DND-41 (cell line): ENCODE data around the gene TMEM184A.

ENCODE experiments used
- ATAC-seq: fragments of 200-7000 bp; cut with Tn5 transposase; 3 replicates; pipeline ENCODE4 v1.9.1; 2021; ENCODE audit warnings: low read depth; ENCODE audit not compliant: insufficient read depth
- DNase-seq: peaks from one replicate; pipeline ENCODE4 v3.0.0-alpha.2; 2020
- H2AFZ ChIP-seq: 2 replicates; pipeline ENCODE4 v1.6.0; 2012; ENCODE audit warnings: low read depth, low read length
- H3K27ac ChIP-seq: 2 replicates; pipeline ENCODE4 v1.5.1; 2012; ENCODE audit warnings: low read length, inconsistent platforms
- H3K27me3 ChIP-seq: fragments of 200-600 bp; sonication (generic); 2 replicates; pipeline ENCODE4 v1.6.0; 2012; ENCODE audit warnings: low read length, mild to moderate bottlenecking, inconsistent platforms; ENCODE audit not compliant: insufficient read depth, poor library complexity
- H3K36me3 ChIP-seq: 2 replicates; pipeline ENCODE4 v1.5.1; 2012; ENCODE audit warnings: low read length, inconsistent platforms; ENCODE audit not compliant: insufficient read depth
- H3K4me1 ChIP-seq: 2 replicates; pipeline ENCODE4 v1.5.1; 2012; ENCODE audit warnings: mild to moderate bottlenecking, low read length; ENCODE audit not compliant: insufficient read depth
- H3K4me2 ChIP-seq: 2 replicates; pipeline ENCODE4 v1.6.0; 2012; ENCODE audit warnings: mild to moderate bottlenecking, moderate library complexity, low read length, inconsistent platforms; ENCODE audit not compliant: insufficient read depth
- H3K4me3 ChIP-seq, 2 experiments: fragments of 200-600 bp in 1 of 2; shearing (Covaris generic) in 1 of 2; 2 replicates each; pipeline ENCODE4 v1.5.1; 2012 to 2016; ENCODE audit warnings: inconsistent platforms in 2 of 2, low read length in 2 of 2, mild to moderate bottlenecking in 2 of 2, low read depth in 1 of 2, moderate library complexity in 1 of 2
- H3K79me2 ChIP-seq: 2 replicates; pipeline ENCODE4 v1.6.0; 2012; ENCODE audit warnings: low read length, inconsistent platforms; ENCODE audit not compliant: insufficient read depth
- H3K9ac ChIP-seq: 2 replicates; pipeline ENCODE4 v1.6.0; 2012; ENCODE audit warnings: low read depth, mild to moderate bottlenecking, inconsistent platforms, low read length, moderate library complexity
- H3K9me3 ChIP-seq: 2 replicates; pipeline ENCODE4 v1.5.1; 2012; ENCODE audit warnings: low read length, moderate library complexity, mild to moderate bottlenecking, inconsistent platforms; ENCODE audit not compliant: insufficient read depth, severe bottlenecking
- H4K20me1 ChIP-seq: 2 replicates; pipeline ENCODE4 v1.6.0; 2012; ENCODE audit warnings: low read length; ENCODE audit not compliant: insufficient read depth
- EZH2 ChIP-seq: IDR thresholded peaks from 3 replicates; pipeline ENCODE4 v1.6.1; 2012; ENCODE audit warnings: borderline replicate concordance, low read depth, mild to moderate bottlenecking, moderate library complexity, low read length, inconsistent platforms; ENCODE audit not compliant: severe bottlenecking
- TF ChIP-seq, protein P1 (sequence below): IDR thresholded peaks from 2 replicates; pipeline ENCODE4 v1.5.1; 2012; ENCODE audit warnings: borderline replicate concordance, low read length, moderate library complexity, mild to moderate bottlenecking; ENCODE audit not compliant: poor library complexity, severe bottlenecking; ENCODE audit errors: extremely low read depth

The TMEM184A gene

DNA sequence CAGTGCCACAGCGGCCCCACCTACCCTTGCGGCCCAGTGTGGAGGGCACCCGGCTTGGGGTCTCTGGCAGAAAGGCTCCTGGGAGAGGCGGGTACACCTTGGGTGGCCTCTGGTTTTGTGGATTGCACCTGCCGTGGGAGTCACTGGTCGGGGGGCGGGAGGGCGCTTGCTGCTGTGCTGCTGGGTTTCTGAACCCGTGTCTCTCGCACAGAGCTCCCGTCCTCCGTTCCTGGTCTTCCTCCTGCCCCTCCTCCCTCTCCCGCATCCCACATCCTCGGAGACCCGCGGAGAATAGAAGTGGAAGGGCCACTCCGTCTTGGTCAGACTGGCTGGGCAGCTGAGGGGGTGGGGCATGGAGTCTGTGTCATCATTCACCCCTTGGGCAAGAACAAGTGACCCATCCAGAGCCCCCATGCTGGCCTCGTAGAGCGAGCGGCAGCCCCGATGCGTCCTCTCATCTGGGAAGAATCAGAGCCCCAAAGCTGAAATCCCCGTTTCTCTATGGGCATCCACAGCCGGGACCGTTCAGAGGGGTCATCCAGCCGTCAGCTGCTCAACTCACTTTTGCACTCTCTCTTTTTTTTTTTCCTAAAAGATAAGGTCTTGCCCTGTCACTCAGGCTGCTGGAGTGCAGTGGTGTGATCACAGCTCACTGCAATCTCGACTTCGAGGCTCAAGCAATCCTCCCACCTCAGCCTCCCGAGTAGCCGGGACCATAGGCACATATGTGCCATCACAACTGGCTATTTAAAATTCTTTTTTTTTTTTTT lies 21.5 kb downstream of the TMEM184A start:
- Histone ChIP-seq H3K9ac (no peak overlapping the region), H3K27ac (no peak overlapping the region), H3K79me2 (peaks cover 80% of the 10 kb centered on the region), H3K27me3 (no peaks in the 10 kb centered on the region), H4K20me1 (peaks cover 79% of the 10 kb centered on the region), H3K4me2 (no peak overlapping the region), H3K4me3 (no peak overlapping the region), H3K9me3 (no peaks in the 10 kb centered on the region), H2AFZ (no peak overlapping the region), H3K4me1 (peaks cover 30% of the 10 kb centered on the region), H3K36me3 (peaks cover 21% of the 10 kb centered on the region)
- DNase-seq (no peak), ATAC-seq (no peak)
- TF ChIP-seq, protein P1, sequence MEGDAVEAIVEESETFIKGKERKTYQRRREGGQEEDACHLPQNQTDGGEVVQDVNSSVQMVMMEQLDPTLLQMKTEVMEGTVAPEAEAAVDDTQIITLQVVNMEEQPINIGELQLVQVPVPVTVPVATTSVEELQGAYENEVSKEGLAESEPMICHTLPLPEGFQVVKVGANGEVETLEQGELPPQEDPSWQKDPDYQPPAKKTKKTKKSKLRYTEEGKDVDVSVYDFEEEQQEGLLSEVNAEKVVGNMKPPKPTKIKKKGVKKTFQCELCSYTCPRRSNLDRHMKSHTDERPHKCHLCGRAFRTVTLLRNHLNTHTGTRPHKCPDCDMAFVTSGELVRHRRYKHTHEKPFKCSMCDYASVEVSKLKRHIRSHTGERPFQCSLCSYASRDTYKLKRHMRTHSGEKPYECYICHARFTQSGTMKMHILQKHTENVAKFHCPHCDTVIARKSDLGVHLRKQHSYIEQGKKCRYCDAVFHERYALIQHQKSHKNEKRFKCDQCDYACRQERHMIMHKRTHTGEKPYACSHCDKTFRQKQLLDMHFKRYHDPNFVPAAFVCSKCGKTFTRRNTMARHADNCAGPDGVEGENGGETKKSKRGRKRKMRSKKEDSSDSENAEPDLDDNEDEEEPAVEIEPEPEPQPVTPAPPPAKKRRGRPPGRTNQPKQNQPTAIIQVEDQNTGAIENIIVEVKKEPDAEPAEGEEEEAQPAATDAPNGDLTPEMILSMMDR: no peak
- no peak for TF ChIP-seq EZH2

DNA sequence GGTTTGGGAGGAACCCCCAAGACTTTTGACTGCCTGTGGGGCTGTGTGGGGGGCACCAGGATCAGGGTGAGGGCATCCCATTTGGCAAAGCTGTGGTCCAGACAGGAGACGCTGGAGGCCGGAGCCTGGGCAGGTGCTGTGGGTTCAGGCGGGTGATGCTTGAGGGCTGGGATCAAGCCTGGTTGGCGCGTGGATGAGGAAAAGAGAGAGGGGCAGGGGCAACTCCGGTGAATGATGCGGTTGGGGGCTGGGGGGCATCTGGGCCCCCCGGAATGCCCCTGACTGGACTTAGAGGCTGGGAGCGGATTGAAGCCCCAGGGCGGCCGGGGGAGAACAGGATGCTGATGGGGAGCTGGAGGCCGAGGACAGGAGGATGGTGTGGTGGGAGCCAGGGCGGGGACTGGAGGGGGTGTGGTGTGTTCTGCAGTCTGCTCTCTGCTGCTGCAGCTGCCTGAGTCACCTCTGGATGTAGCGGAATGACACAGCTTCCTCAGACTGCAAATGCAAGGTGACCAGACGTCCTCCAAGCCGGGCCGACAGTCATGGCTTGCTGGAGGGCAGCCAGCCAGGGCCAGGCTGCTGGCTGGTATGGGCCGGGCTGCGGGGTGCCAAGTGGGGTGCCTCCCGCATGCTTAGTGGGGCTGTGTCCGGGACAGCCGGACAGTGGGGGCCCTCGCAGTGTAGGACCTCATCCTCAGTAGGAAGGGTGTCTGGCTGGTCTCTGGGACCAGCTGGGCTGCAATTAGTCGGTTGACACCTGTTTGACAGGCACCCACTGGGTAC lies 22.3 kb downstream of the TMEM184A start:
- H2AFZ ChIP-seq: no peak overlapping the region
- H3K4me2 ChIP-seq: peak overlapping the region; percentile 17
- H3K27me3 ChIP-seq: no peaks in the 10 kb centered on the region
- H3K79me2 ChIP-seq: peaks cover 80% of the 10 kb centered on the region
- H3K9me3 ChIP-seq: no peaks in the 10 kb centered on the region
- H3K9ac ChIP-seq: no peak overlapping the region
- H3K4me1 ChIP-seq: peaks cover 30% of the 10 kb centered on the region
- H3K27ac ChIP-seq: no peak overlapping the region
- DNase-seq: no peak
- peaks cover 17% of the 10 kb centered on the region for H3K36me3 ChIP-seq
- ATAC-seq: no peak
- H3K4me3 ChIP-seq: no peak overlapping the region
- H4K20me1 ChIP-seq: peaks cover 71% of the 10 kb centered on the region
- TF ChIP-seq EZH2: no peak
- TF ChIP-seq, protein P1: no peak

DNA sequence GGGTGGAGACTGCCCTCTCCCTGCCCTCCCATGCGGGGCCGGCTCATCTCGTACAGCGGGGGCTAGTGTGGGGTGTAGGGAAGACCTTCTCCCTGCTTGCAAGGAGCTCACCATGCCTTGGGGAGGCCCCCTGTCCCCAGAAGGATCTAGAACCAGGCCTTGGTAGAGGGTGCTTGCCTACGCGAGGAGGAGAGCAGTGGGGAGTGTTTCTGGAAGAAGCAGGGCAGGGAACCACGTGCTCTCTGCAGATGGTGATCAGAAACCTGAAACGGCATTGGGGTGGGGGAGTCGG lies 22.8 kb downstream of the TMEM184A start:
- peaks cover 75% of the 10 kb centered on the region for H3K79me2 ChIP-seq
- ATAC-seq (no peak), DNase-seq (no peak)
- H4K20me1 ChIP-seq: peaks cover 67% of the 10 kb centered on the region
- peaks cover 17% of the 10 kb centered on the region for H3K36me3 ChIP-seq
- H3K4me1 ChIP-seq: peaks cover 30% of the 10 kb centered on the region
- H3K9me3 ChIP-seq: no peaks in the 10 kb centered on the region
- H3K27ac ChIP-seq: no peak overlapping the region
- peak overlapping the region in 1 of 2 experiments; percentile 5; a peak in 1 of 4 replicates for H3K4me3 ChIP-seq
- no peaks in the 10 kb centered on the region for H3K27me3 ChIP-seq
- peak overlapping the region; percentile 95; the same call in 1 of the 2 replicates for H3K4me2 ChIP-seq
- TF ChIP-seq EZH2: no peak
- TF ChIP-seq, protein P1: no peak
- no peak overlapping the region for H2AFZ ChIP-seq
- no peak overlapping the region for H3K9ac ChIP-seq
